Neural cell (in vitro differentiated cells): ENCODE results near the gene C2CD2.

Experiments
- CTCF ChIP-seq: fragments of 450-650 bp; IDR thresholded peaks from 2 replicates; pipeline ENCODE4 v1.5.1; 2014; ENCODE audit warnings: antibody characterized with exemption, mild to moderate bottlenecking, moderate library complexity; ENCODE audit not compliant: poor library complexity, severe bottlenecking
- EP300 ChIP-seq: fragments of 450-650 bp; conservative IDR thresholded peaks from 2 replicates; pipeline ENCODE4 v1.6.1; 2014; ENCODE audit warnings: antibody characterized with exemption, mild to moderate bottlenecking, moderate library complexity; ENCODE audit not compliant: poor library complexity, severe bottlenecking
- EZH2 ChIP-seq: fragments of 200-600, 300-800 bp; shearing (Covaris generic), sonication (generic); IDR thresholded peaks from 2 replicates; pipeline ENCODE4 v1.6.1; 2014; ENCODE audit warnings: antibody characterized with exemption, low read length, borderline replicate concordance, mild to moderate bottlenecking; ENCODE audit not compliant: insufficient read depth, poor library complexity, severe bottlenecking
- POLR2AphosphoS5 ChIP-seq: IDR thresholded peaks from 2 replicates; pipeline ENCODE4 v1.6.1; 2012
- RAD21 ChIP-seq: fragments of 450-650 bp; conservative IDR thresholded peaks from 2 replicates; pipeline ENCODE4 v1.6.1; 2014; ENCODE audit warnings: antibody characterized with exemption, mild to moderate bottlenecking, moderate library complexity
- REST ChIP-seq: IDR thresholded peaks from 2 replicates; pipeline ENCODE4 v1.6.1; 2012; ENCODE audit warnings: borderline replicate concordance
- SMC3 ChIP-seq: fragments of 450-650 bp; conservative IDR thresholded peaks from 2 replicates; pipeline ENCODE4 v1.6.1; 2014; ENCODE audit warnings: antibody characterized with exemption, mild to moderate bottlenecking, moderate library complexity; ENCODE audit not compliant: poor library complexity
- TAF1 ChIP-seq: IDR thresholded peaks from 2 replicates; pipeline ENCODE4 v1.6.1; 2012; ENCODE audit warnings: low read depth

GRCh38 chr21:41908829-41909228, 45.0 kb downstream of the C2CD2 start:
- TF ChIP-seq CTCF (no peak), SMC3 (no peak), EZH2 (no peak), EP300 (no peak), REST (no peak), POLR2AphosphoS5 (no peak), TAF1 (no peak), RAD21 (no peak)
